Suppressor macrophage treated with lipopolysaccharide for 1 hour (primary cell): ENCODE results near the gene PSEN2.
"Not testable (repeated sequence)": the region's sequence is repeated elsewhere in the genome, so short reads cannot be mapped to it uniquely, and the experiment has no call there.

Experiments used
- DNase-seq, 3 donors: peaks; one replicate each; pipeline ENCODE4 v3.0.0-alpha.2; 2020 to 2022

Gene PSEN2

GRCh38 chr1:226870401-226871279 lies at the start of gene PSEN2:
PSEN2 (plus strand) TSS chr1:226870616; CDS start chr1:226881908, 11,292 bp downstream.
- DNase-seq: peak; percentile 78 to 90 (median 81)

GRCh38 chr1:226820941-226821718 lies 49.3 kb upstream of the PSEN2 start:
- DNase-seq: peak; percentile 53 to 65 (median 61)

GRCh38 chr1:226821719-226822085 lies 48.7 kb upstream of the PSEN2 start:
- DNase-seq: no peak

DNA sequence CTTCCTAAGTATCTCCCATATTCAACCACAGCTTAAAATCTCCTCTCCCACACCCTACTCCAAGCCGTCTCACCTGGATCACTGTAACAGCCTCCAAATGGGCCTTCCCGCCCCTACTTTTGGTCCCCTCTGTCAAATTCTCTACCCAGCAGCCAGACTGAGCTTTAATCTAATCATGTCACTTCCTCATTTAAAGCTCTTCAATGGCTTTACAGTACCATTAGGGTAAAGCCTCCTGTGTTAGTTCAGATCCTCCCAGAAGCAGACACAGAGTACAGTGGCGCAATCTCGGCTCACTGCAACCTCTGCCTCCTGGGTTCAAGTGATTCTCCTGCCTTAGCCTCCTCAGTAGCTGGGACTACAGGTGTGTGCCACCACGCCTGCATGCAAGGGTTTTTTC lies 46.8 kb upstream of the PSEN2 start:
- DNase-seq: peak in 1 of 3 donors; percentile 18

DNA sequence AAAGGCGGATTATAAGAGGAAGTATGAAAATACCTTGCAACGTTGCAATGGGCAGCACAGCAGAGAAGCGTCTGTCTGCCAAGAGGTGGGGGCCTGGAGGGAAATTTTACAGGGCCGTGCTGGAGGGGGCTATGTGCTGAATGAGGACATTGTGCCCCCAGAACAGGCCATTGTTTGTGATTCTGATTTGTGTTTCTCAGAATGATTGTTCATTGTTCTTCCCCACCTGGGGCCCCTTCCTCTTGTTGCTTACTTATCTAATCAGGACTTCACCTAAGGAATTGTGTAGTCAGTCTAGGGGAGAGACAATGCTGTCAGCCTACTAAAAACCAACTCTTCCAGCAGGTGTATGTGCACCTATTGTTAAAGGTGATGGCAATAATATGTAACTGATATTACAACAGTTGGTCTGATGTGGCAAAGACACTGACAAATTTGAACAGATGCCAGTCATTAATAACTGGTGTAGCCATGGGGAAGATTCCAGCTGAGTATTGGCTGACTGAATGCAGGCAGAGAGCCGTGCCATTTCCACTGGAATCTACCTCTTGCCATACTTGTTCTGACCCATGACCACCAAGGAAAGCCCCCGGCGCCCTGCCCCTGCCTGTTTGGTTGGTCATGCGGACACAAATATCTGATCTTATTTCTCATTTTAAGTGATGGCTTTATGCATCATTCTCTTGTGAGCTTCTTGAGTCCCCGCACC lies 45.2 kb upstream of the PSEN2 start:
- no peak for DNase-seq

GRCh38 chr1:226825746-226826100 lies 44.7 kb upstream of the PSEN2 start:
- no peak for DNase-seq

DNA sequence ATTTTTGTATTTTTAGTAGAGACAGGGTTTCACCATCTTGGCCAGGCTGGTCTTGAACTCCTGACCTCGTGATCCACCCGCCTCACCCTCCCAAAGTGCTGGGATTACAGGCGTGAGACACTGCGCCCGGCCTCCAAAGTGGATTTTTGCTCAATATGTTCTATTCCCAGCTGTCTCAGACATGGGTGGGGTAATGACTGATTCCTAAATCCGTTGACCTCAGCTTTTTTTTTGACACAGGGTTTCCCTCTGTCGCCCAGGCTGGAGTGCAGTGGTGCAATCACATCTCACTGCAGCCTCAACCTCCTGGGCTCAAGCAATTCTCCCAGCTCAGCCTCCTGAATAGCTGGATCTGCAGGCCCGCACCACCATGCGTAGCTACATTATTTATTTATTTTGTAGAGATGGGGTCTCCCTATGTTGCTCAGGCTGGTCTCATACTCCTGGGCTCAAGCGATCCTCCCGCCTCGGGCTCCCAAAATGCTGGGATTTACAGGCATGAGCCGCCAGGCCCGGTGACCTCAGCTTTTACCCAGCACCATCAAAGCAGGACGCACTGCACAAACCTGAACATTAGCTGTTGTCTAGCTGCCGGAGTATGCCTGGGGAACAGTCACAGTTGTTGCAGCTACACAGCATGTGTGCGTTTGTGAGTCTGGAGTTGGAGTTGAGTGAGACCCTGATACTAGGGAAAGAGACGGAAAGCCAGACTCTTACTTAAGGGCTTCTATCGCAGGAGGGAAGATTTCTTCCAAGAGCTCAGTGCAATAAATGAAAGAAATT lies 43.7 kb upstream of the PSEN2 start:
- DNase-seq: peak; percentile 24 to 57 (median 40)

DNA sequence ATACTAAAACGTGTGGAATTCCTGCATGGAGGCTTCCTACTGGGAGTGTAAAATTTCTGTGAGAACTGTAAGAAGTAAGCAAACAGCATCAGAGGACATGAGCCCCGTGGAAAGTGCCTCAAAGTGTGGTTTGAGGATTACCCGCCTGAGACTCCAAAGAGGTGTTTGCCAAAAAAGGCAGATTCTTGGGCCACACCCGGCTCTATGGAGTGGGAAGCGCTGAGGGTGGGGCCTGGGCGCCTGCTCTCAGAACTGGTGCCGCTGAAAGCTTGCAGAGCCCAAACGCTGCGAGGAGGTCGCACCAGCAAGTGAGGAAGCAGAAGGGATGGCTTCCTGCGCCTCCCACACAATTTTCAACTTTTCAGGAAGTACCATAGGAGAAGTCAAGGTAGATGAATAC lies 43.0 kb upstream of the PSEN2 start:
- peak; percentile 48 to 61 (median 50) for DNase-seq

GRCh38 chr1:226827968-226828513 lies 42.4 kb upstream of the PSEN2 start:
- peak; percentile 97 to 99 (median 98) for DNase-seq

DNA sequence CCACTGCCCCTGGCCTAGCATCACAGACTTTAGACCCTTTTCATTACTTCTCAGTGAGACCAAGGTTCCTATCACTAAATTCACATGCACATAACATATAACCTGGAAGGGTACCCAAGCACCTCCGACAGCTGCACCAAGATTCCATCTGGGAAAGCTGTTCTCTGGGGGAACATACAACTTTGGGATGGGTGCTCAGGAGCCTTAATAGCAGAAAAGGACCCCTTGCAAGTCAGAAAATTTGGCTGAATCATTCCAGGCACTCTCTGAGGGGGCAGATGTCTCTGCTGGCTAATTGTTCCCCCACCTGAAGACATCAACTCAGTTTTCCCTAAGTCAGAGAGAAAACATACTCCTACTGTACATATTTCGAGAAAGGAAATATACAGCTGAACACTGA lies 41.3 kb upstream of the PSEN2 start:
- DNase-seq: no peak

GRCh38 chr1:226831953-226832352 lies 38.5 kb upstream of the PSEN2 start:
- no peak for DNase-seq

DNA sequence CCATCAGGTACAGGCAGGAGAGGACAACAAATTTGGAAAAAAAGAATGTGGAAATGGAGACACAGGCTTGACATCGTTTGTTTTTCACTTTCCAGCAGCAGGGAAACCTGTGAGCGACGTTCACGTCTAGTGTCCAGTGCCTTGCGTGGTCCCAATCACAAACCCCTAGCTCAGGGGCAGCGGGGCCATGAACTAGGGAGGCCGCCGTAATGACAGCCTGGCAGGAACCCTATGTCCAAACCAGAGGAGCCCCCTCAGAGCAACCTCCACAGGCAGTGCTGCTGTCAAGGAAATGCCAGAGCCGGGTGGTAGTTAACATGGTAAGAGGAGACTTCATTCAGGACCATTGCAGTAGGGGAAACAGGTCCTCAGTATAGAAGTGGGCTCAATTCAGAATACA lies 37.8 kb upstream of the PSEN2 start:
- DNase-seq: no peak

GRCh38 chr1:226834179-226834578 lies 36.2 kb upstream of the PSEN2 start:
- DNase-seq: not testable (repeated sequence)

DNA sequence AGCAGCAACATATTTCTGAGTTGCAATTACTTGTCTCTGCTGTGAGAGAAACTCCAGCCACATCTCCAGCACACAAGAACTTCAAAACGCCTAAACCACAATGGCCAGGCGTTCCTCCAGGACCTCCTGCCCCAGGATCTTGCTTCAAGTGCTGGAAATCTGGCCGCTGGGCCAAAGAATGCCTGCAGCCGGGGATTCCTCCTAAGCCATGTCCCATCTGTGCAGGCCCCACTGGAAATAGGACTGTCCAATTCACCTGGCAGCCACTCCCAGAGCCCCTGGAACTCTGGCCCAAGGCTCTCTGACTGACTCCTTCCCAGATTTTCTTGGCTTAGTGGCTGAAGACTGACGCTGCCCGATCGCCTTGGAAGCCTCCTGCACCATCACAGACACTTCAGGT lies 35.0 kb upstream of the PSEN2 start:
- DNase-seq: not testable (repeated sequence)

GRCh38 chr1:226837966-226838365 lies 32.5 kb upstream of the PSEN2 start:
- not testable (repeated sequence) for DNase-seq

- DNase-seq: no peak
Measured at GRCh38 chr1:226838456-226838855, 32.0 kb upstream of the PSEN2 start.

DNA sequence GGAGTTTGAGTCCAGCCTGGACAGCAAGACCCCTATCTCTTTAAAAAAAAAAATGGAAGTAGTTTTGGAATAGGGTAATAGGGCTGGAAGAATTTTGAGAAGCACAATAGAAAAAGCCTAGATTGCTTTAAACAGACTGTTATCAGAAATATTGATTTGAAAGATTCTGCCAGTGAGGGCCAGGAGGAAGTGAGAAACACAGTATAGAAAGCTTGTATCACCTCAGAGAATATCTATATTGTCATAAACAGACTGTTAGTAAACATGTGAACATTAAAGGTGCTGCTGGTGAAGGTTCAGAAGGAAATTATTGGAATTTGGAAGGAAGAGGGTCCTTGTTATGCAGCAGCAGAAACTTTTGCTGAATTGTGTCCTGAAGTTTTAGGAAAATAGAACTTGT lies 24.8 kb upstream of the PSEN2 start:
- DNase-seq: no peak

- no peak for DNase-seq
Measured at GRCh38 chr1:226846786-226847185, 23.6 kb upstream of the PSEN2 start.

DNA sequence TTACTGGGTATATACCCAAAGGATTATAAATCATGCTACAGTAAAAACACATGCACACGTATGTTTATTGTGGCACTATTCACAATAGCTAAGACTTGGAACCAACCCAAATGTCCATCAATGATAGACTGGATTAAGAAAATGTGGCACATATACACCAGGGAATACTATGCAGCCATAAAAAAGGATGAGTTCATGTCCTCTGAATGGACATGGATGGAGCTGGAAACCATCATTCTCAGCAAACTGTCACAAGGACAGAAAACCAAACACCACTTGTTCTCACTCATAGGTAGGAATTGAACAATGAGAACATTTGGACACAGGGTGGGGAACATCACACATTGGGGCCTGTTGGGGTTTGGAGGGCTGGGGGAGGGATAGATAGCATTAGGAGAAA lies 15.9 kb upstream of the PSEN2 start:
- DNase-seq: not testable (repeated sequence)

DNA sequence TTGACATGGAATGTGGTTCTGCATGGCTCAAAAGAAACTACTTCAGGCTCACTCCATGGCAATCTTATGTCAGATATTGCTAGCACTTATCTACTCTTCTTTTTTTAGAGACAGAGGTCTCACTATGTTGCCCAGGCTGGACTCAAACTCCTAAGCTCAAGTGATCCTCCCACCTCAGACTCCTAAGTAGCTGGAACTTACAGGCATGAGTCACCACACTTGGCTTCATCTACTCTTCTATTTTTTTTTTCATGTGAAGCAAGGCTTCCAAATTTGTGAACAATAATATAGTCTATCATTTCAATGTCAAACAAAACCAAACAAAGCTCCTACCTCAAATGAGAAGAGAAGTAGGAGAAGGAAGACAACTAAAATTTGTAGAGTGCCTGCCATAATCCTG lies 7.5 kb upstream of the PSEN2 start:
- DNase-seq: peak; percentile 47 to 55 (median 51)

DNA sequence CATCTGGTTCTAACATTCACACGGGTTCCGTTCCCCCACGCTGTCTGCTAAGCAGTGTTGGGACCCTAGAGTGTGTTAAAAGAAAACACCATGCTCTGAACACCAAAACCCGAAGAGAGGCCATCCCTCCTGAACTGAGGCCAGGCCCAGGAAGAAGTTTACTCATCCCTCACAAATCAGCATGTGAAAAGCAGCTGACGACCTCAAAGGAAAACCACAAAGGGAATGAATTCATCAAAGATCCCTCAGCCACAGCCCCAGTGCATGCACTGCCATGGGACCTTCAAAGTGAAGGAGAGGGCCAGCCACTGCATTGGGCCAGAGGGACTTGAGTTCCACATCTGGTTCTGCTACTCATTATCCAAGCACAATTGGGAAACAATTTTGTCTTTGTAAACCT lies 7.0 kb upstream of the PSEN2 start:
- DNase-seq: peak; percentile 65 to 73 (median 73)

DNA sequence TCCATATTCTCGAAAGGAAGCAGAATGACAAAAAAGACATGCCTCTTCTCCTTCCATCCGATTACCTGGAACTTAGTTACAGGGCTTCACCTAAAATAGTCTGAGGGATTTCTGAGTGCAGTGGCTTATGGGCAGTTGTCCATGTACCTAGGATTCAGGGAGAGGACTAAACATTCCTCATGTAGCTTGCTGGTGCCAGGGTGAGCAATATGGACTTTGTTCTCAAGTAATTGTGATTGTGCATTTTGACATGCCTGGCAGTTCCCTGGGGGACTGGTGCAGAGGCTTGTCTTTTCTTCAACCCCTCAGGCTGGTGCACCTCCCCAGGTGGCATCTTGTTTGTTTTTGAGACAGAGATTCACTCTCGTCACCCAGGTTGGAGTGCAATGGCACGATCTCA lies 6.1 kb upstream of the PSEN2 start:
- no peak for DNase-seq
